CD4-positive, CD25-positive, alpha-beta regulatory T cell (primary cell): ENCODE measurements around the gene RPS19. TPM values are rescaled to one million over a fixed set of nuclear protein-coding genes. Genes with fewer than 3 reads are reported as not detected.

Experiments used
- ATAC-seq, 2 donors: fragments of 150-1000 bp; cut with Tn5 transposase; one replicate each; pipeline ENCODE4 v1.10.0; 2021; ENCODE audit warnings: low read depth in 2 of 2, moderate number of reproducible peaks in 2 of 2, moderate library complexity in 1 of 2
- DNase-seq, 3 donors: peaks; one replicate each; pipeline versions ENCODE4 v3.0.0 to v3.0.0-alpha.2; 2012 to 2022; ENCODE audit warnings: mixed read lengths in 1 of 3
- H3K27ac ChIP-seq: one replicate; pipeline ENCODE4 v1.7.0; 2013; ENCODE audit warnings: mild to moderate bottlenecking, low read length; ENCODE audit not compliant: insufficient read depth, poor library complexity, severe bottlenecking
- H3K27me3 ChIP-seq: one replicate; pipeline ENCODE4 v1.7.0; 2013; ENCODE audit warnings: low read length; ENCODE audit not compliant: control insufficient read depth, insufficient read depth
- H3K36me3 ChIP-seq: one replicate; pipeline ENCODE4 v1.7.0; 2013; ENCODE audit warnings: mild to moderate bottlenecking, low read length, moderate library complexity; ENCODE audit not compliant: control insufficient read depth, insufficient read depth
- H3K4me1 ChIP-seq: 2 replicates; pipeline ENCODE4 v1.7.0; 2013; ENCODE audit warnings: mild to moderate bottlenecking, low read length; ENCODE audit not compliant: insufficient read depth, control insufficient read depth, poor library complexity, severe bottlenecking
- H3K4me3 ChIP-seq: one replicate; pipeline ENCODE4 v1.7.0; 2013; ENCODE audit warnings: low read depth, mild to moderate bottlenecking, low read length, moderate library complexity
- H3K9me3 ChIP-seq, 2 experiments: 1 replicate in 1 of 2; 2 replicates in 1 of 2; pipeline ENCODE4 v1.7.0; 2013; ENCODE audit warnings: low read length in 2 of 2, mild to moderate bottlenecking in 1 of 2, moderate library complexity in 1 of 2; ENCODE audit not compliant: control insufficient read depth in 2 of 2
- H3K27ac Mint-ChIP-seq, 3 donors: one replicate each; pipeline ENCODE4 v1.8.0; 2020 to 2022; ENCODE audit warnings: mild to moderate bottlenecking in 3 of 3, mixed read lengths in 3 of 3, moderate library complexity in 2 of 3
- H3K27me3 Mint-ChIP-seq: one replicate; pipeline ENCODE4 v1.8.0; 2022; ENCODE audit warnings: mild to moderate bottlenecking, mixed read lengths
- H3K36me3 Mint-ChIP-seq: one replicate; pipeline ENCODE4 v1.8.0; 2020; ENCODE audit warnings: mixed read lengths
- H3K4me1 Mint-ChIP-seq, 4 donors: one replicate each; pipeline ENCODE4 v1.8.0; 2020 to 2022; ENCODE audit warnings: mixed read lengths in 4 of 4, mild to moderate bottlenecking in 1 of 4
- H3K4me3 Mint-ChIP-seq, 4 donors: one replicate each; pipeline ENCODE4 v1.8.0; 2020 to 2022; ENCODE audit warnings: mild to moderate bottlenecking in 4 of 4, mixed read lengths in 4 of 4, moderate library complexity in 3 of 4
- H3K9me3 Mint-ChIP-seq, 7 donors: one replicate each; pipeline ENCODE4 v1.8.0; 2020 to 2022; ENCODE audit warnings: mixed read lengths in 7 of 7, mild to moderate bottlenecking in 3 of 7, moderate library complexity in 2 of 7
- polyA plus RNA-seq, 4 donors: library from polyadenylated mRNA; unstranded; fragments of 300-500 nt; fragmentation: Illumina TruSeq; gene quantifications; one replicate each; pipeline ENCODE4 v1.2.3, GENCODE V29; 2021
- total RNA-seq: library from RNA; stranded (reverse); gene quantifications from one replicate; pipeline ENCODE4 v1.2.3, GENCODE V29; 2022

RPS19 gene
- total and polyA plus RNA-seq, 5 donors from 2014 or later, result 2,081 to 5,716 (median 4,216) TPM

- Histone ChIP-seq H3K4me1 (peaks cover 49% of the 10 kb centered on the region), H3K4me3 (peak overlapping the region; percentile 81), H3K9me3 (no peaks in the 10 kb centered on the region), H3K27me3 (no peaks in the 10 kb centered on the region), H3K27ac (peak overlapping the region; percentile 98), H3K36me3 (peaks cover 40% of the 10 kb centered on the region)
- peaks cover 35% of the 10 kb centered on the region for H3K36me3 Mint-ChIP-seq
- H3K27ac Mint-ChIP-seq, result peak overlapping the region; percentile 83 to 95 (median 93)
- ATAC-seq (no peak), DNase-seq (peak in 1 of 3 donors; percentile 40)
- H3K27me3 Mint-ChIP-seq, result no peaks in the 10 kb centered on the region
- peaks cover 0 to 1% (median 0%) of the 10 kb centered on the region in 7 donors for H3K9me3 Mint-ChIP-seq
- peaks cover 0 to 57% (median 30%) of the 10 kb centered on the region in 4 donors for H3K4me1 Mint-ChIP-seq
- peak overlapping the region; percentile 85 to 96 (median 92) for H3K4me3 Mint-ChIP-seq
These were observed 512 bp downstream of the RPS19 start for GRCh38 chr19:41860419-41861115.

- Mint-ChIP-seq H3K4me3 (peak overlapping the region; percentile 85 to 96 (median 92)), H3K27ac (peak overlapping the region; percentile 83 to 95 (median 93)), H3K4me1 (peaks cover 0 to 61% (median 31%) of the 10 kb centered on the region in 4 donors), H3K36me3 (peaks cover 35% of the 10 kb centered on the region), H3K27me3 (no peaks in the 10 kb centered on the region), H3K9me3 (peaks cover 0 to 1% (median 0%) of the 10 kb centered on the region in 7 donors)
- no peaks in the 10 kb centered on the region for H3K9me3 ChIP-seq
- H3K4me3 ChIP-seq, result peak overlapping the region; percentile 81
- ATAC-seq, result no peak
- peak overlapping the region; percentile 98 for H3K27ac ChIP-seq
- H3K4me1 ChIP-seq, result peaks cover 49% of the 10 kb centered on the region
- DNase-seq, result no peak
- H3K36me3 ChIP-seq, result peaks cover 40% of the 10 kb centered on the region
- no peaks in the 10 kb centered on the region for H3K27me3 ChIP-seq
These were observed 1.2 kb downstream of the RPS19 start for GRCh38 chr19:41861116-41861768.

GRCh38 chr19:41861846-41862245 is 1.8 kb downstream of the RPS19 start:
- no peak for ATAC-seq
- no peak for DNase-seq
- H3K9me3 ChIP-seq, result no peaks in the 10 kb centered on the region
- H3K4me1 ChIP-seq, result peaks cover 50% of the 10 kb centered on the region
- Mint-ChIP-seq H3K4me1 (peaks cover 0 to 65% (median 33%) of the 10 kb centered on the region in 4 donors), H3K27me3 (no peaks in the 10 kb centered on the region), H3K4me3 (peak overlapping the region; percentile 85 to 96 (median 92)), H3K9me3 (peaks cover 0 to 1% (median 0%) of the 10 kb centered on the region in 7 donors), H3K27ac (peak overlapping the region in 2 of 3 donors; percentile 48 to 95), H3K36me3 (peaks cover 35% of the 10 kb centered on the region)
- peak overlapping the region; percentile 98 for H3K27ac ChIP-seq
- no peaks in the 10 kb centered on the region for H3K27me3 ChIP-seq
- H3K36me3 ChIP-seq, result peaks cover 40% of the 10 kb centered on the region
- H3K4me3 ChIP-seq, result peak overlapping the region; percentile 81

- H3K4me1 Mint-ChIP-seq, result peaks cover 0 to 65% (median 34%) of the 10 kb centered on the region in 4 donors
- H3K4me3 Mint-ChIP-seq, result peak overlapping the region; percentile 70 to 96 (median 88)
- Histone ChIP-seq H3K27ac (no peak overlapping the region), H3K36me3 (peaks cover 42% of the 10 kb centered on the region), H3K4me1 (peaks cover 52% of the 10 kb centered on the region), H3K4me3 (peak overlapping the region; percentile 81), H3K27me3 (no peaks in the 10 kb centered on the region), H3K9me3 (no peaks in the 10 kb centered on the region)
- peaks cover 0 to 1% (median 0%) of the 10 kb centered on the region in 7 donors for H3K9me3 Mint-ChIP-seq
- no peak for DNase-seq
- no peak for ATAC-seq
- peak overlapping the region in 1 of 3 donors; percentile 84 for H3K27ac Mint-ChIP-seq
- H3K27me3 Mint-ChIP-seq, result no peaks in the 10 kb centered on the region
- H3K36me3 Mint-ChIP-seq, result peaks cover 35% of the 10 kb centered on the region
These were observed 2.5 kb downstream of the RPS19 start for GRCh38 chr19:41862445-41862986.

GRCh38 chr19:41863209-41863931 is 3.3 kb downstream of the RPS19 start:
- DNase-seq (no peak), ATAC-seq (no peak)
- H3K36me3 Mint-ChIP-seq, result peaks cover 42% of the 10 kb centered on the region
- H3K9me3 Mint-ChIP-seq, result peaks cover 0 to 1% (median 0%) of the 10 kb centered on the region in 7 donors
- H3K27me3 Mint-ChIP-seq, result no peaks in the 10 kb centered on the region
- H3K27me3 ChIP-seq, result no peaks in the 10 kb centered on the region
- H3K4me1 Mint-ChIP-seq, result peaks cover 0 to 73% (median 41%) of the 10 kb centered on the region in 4 donors
- peaks cover 60% of the 10 kb centered on the region for H3K4me1 ChIP-seq
- H3K27ac Mint-ChIP-seq, result peak overlapping the region; percentile 51 to 94 (median 84)
- peaks cover 50% of the 10 kb centered on the region for H3K36me3 ChIP-seq
- no peaks in the 10 kb centered on the region for H3K9me3 ChIP-seq
- H3K27ac ChIP-seq, result no peak overlapping the region
- no peak overlapping the region for H3K4me3 ChIP-seq
- H3K4me3 Mint-ChIP-seq, result peak overlapping the region in 2 of 4 donors; percentile 43 to 90

- Mint-ChIP-seq H3K27me3 (no peaks in the 10 kb centered on the region), H3K36me3 (peaks cover 42% of the 10 kb centered on the region), H3K27ac (peak overlapping the region in 2 of 3 donors; percentile 84 to 94), H3K4me3 (peak overlapping the region in 1 of 4 donors; percentile 27), H3K4me1 (peaks cover 0 to 76% (median 41%) of the 10 kb centered on the region in 4 donors), H3K9me3 (peaks cover 0 to 1% (median 0%) of the 10 kb centered on the region in 7 donors)
- no peak overlapping the region for H3K27ac ChIP-seq
- peaks cover 65% of the 10 kb centered on the region for H3K4me1 ChIP-seq
- H3K36me3 ChIP-seq, result peaks cover 60% of the 10 kb centered on the region
- DNase-seq (no peak), ATAC-seq (no peak)
- no peak overlapping the region for H3K4me3 ChIP-seq
- H3K9me3 ChIP-seq, result no peaks in the 10 kb centered on the region
- H3K27me3 ChIP-seq, result no peaks in the 10 kb centered on the region
These were observed 4.3 kb downstream of the RPS19 start for GRCh38 chr19:41864374-41864773.

- Mint-ChIP-seq H3K27ac (peak overlapping the region in 1 of 3 donors; percentile 48), H3K4me1 (peaks cover 0 to 79% (median 47%) of the 10 kb centered on the region in 4 donors), H3K36me3 (peaks cover 41% of the 10 kb centered on the region), H3K27me3 (no peaks in the 10 kb centered on the region), H3K9me3 (peaks cover 0 to 1% (median 0%) of the 10 kb centered on the region in 7 donors), H3K4me3 (peak overlapping the region in 1 of 4 donors; percentile 15)
- Histone ChIP-seq H3K27me3 (no peaks in the 10 kb centered on the region), H3K4me1 (peaks cover 73% of the 10 kb centered on the region), H3K36me3 (peaks cover 65% of the 10 kb centered on the region), H3K27ac (no peak overlapping the region), H3K4me3 (no peak overlapping the region), H3K9me3 (no peaks in the 10 kb centered on the region)
- ATAC-seq, result no peak
- DNase-seq, result no peak
These were observed 6.2 kb downstream of the RPS19 start for GRCh38 chr19:41866284-41866683.
